Epithelial cell of esophagus (primary cell): Measurements from ENCODE around the gene DIAPH2.

Source experiments
- DNase-seq: peaks from one replicate; pipeline ENCODE4 v3.0.0; 2010; ENCODE audit warnings: low read depth
- H3K4me3 ChIP-seq: 2 replicates; pipeline ENCODE4 v1.5.1; 2011; ENCODE audit warnings: mild to moderate bottlenecking, low read length, control low read depth
- TF ChIP-seq, protein P1 (sequence below): IDR thresholded peaks from 2 replicates; pipeline ENCODE4 v1.5.1; 2011; ENCODE audit warnings: low read depth, mild to moderate bottlenecking, low read length, control low read depth, inconsistent platforms; ENCODE audit not compliant: insufficient read depth; ENCODE audit errors: missing control alignments

DIAPH2 gene

DNA sequence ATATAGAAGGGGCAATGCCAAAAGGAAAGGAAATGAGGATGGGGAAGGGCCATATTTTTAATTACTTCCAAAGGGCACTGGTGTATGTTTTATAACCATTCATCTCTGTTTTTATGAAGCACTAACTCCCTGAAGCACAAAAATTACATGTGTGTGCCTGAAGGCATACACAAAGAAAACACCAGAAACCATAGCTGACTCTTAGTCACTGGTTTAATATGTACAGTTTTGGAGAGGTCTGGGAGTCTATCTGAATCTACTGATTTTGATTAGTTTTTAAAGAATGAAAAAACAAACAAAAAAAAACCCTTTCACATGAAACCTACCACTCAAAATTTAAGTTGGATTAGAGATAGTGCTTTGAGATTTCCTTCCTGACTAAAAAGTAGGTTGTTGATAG is 637.8 kb downstream of the DIAPH2 start:
- DNase-seq: no peak
- TF ChIP-seq, protein P1, sequence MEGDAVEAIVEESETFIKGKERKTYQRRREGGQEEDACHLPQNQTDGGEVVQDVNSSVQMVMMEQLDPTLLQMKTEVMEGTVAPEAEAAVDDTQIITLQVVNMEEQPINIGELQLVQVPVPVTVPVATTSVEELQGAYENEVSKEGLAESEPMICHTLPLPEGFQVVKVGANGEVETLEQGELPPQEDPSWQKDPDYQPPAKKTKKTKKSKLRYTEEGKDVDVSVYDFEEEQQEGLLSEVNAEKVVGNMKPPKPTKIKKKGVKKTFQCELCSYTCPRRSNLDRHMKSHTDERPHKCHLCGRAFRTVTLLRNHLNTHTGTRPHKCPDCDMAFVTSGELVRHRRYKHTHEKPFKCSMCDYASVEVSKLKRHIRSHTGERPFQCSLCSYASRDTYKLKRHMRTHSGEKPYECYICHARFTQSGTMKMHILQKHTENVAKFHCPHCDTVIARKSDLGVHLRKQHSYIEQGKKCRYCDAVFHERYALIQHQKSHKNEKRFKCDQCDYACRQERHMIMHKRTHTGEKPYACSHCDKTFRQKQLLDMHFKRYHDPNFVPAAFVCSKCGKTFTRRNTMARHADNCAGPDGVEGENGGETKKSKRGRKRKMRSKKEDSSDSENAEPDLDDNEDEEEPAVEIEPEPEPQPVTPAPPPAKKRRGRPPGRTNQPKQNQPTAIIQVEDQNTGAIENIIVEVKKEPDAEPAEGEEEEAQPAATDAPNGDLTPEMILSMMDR: no peak

DNA sequence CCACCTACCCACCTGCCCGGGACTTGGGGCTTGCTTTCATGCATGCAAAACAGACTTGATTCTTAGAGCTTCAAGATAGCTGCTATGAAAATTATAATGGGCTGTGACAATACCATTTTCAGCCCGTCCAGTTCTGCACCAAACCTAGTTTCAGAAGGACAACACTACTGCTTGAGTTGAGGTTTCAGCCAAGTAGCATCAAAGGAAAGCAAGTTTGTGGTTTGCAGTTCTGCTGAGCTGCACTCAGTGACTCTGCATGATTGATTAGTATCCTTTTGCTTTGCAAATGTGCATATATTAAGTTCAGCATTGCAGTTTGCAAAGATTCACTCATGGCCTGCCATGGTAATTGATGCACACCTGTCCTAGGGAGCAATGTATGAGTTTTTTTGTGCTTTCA is 641.8 kb downstream of the DIAPH2 start:
- TF ChIP-seq, protein P1: no peak
- no peak overlapping the region for H3K4me3 ChIP-seq
- DNase-seq: no peak

More for the DNA sequence above, 637.8 kb downstream of the DIAPH2 start:
- H3K4me3 ChIP-seq: no peak overlapping the region

DNA sequence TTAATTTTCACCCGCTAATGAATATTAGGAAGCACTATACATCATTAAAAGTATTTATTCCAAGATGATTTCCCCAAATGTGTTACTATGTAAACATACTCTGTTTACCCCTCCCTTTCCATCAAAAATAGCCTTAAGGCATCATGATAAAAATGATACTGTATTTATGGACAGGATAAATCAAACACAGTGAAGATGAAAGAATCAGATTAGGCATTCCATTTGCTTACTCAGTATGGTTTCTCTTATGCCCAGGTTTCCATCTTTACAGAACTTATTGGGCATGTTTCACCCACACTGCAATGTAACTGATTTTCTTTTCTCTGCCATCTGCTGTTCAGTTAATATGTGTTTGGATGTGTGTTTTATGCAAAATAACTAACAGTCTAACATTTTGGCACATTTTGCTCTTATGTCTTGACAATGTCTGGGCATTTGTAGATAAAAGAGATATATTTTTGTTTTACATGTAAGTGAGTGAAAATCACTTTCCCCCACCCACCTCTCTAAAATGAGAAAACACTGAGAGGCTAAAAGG is 644.3 kb downstream of the DIAPH2 start:
- TF ChIP-seq, protein P1: no peak
- no peak overlapping the region for H3K4me3 ChIP-seq
- no peak for DNase-seq

DNA sequence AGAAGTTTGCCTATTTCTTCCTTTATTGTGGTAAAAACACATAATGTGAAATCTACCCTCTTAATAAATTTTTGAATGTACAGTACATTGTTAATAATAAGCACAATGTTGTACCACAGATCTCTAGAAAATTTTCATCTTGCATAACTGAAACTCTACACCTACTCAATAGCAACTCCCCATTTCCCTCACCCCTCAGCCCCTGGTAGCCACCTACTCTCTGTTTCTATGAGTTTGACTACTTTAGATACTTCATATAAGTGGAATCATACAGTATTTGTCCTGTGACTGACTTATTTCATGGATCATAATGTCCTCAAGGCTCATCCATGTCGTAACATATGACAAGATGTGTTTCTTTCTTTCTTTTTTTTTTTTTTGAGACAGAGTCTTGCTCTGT is 645.5 kb downstream of the DIAPH2 start:
- TF ChIP-seq, protein P1: no peak

DNA sequence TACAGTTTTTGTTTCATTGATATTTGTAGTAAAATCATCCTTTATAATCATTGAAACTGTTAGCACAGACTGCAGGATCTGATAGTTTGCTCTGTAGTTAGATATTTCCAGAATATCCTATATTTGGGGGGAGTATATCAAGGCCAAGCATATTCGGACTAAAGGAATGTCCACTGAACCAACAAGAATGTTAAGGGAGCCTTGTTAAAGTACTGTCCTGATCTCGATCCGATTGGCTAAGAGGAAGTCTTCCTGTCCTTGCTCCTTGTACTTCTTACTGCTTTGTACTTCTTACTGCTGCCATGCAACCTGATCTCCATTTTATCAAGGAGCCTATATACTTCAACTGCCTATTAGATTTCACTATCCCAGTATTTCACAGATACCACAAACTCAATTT is 648.3 kb downstream of the DIAPH2 start:
- TF ChIP-seq, protein P1: no peak
- H3K4me3 ChIP-seq: no peak overlapping the region
- DNase-seq: no peak

More for the DNA sequence above, 645.5 kb downstream of the DIAPH2 start:
- no peak for DNase-seq
- no peak overlapping the region for H3K4me3 ChIP-seq

DNA sequence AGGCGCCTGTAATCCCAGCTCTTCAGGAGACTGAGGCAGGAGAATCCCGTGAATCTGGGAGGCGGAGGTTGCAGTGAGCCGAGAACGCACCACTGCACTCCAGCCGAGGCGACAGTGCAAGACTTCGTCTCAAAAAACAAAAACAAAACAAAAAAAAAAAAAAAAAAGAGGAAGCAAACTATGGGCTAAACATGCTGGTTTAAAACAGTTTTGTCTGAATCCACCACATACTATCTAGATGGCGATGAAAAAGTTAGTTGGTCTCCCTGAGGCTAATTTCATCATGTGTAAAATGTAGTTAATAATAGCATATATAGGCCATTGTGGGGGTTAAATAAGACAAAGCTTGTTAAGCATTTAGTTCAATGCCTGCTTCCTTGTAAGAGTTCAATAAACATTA is 650.2 kb downstream of the DIAPH2 start:
- TF ChIP-seq, protein P1: no peak
- no peak for DNase-seq
- H3K4me3 ChIP-seq: no peak overlapping the region

DNA sequence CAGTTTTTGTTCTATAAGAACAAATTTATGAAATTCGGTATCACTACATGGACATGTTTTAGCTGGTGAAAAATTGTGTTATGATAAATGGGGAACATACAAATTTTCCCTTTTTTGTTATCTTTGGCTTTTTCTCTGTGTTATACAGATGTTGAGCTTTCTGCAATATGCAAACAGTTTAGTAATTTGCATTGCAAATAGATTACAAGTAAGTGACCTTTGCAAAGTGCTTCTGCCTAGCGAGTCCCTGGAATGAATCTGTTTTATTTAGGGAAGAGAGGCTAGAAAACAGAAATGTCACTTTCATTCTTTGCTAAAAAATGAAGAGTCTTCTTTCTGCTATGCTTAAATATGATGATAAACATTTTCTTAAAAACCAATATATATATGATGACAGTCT is 660.1 kb downstream of the DIAPH2 start:
- TF ChIP-seq, protein P1: no peak
- no peak for DNase-seq
- H3K4me3 ChIP-seq: no peak overlapping the region
